NCI-H2081 treated with DMSO at 0.1 percent for 48 hours (cell line): ENCODE data around the gene PTN.
"Not testable (repeated sequence)": the region's sequence is repeated elsewhere in the genome, so short reads cannot be mapped to it uniquely, and the experiment has no call there.

Source experiments
- DNase-seq: peaks from one replicate; lab custom pipeline; 2025; lab: John Stamatoyannopoulos, UW

Gene PTN

GRCh38 chr7:137268001-137268865 is 75.3 kb downstream of the PTN start:
- not testable (repeated sequence) for DNase-seq

- DNase-seq: no peak
Observed at GRCh38 chr7:137266764-137267163, 76.8 kb downstream of the PTN start.

GRCh38 chr7:137265480-137265879 is 78.1 kb downstream of the PTN start:
- DNase-seq: not testable (repeated sequence)

- no peak for DNase-seq
Observed at GRCh38 chr7:137262599-137262998, 80.9 kb downstream of the PTN start.

- DNase-seq: no peak
Observed at GRCh38 chr7:137258552-137258951, 85.0 kb downstream of the PTN start.

- no peak for DNase-seq
Observed at GRCh38 chr7:137254766-137255165, 88.8 kb downstream of the PTN start.

- DNase-seq: no peak
Observed at GRCh38 chr7:137245890-137246289, 97.6 kb downstream of the PTN start.

GRCh38 chr7:137245186-137245585 is 98.3 kb downstream of the PTN start:
- no peak for DNase-seq

GRCh38 chr7:137243741-137244140 is 99.8 kb downstream of the PTN start:
- no peak for DNase-seq

GRCh38 chr7:137242616-137243015 is 100.9 kb downstream of the PTN start:
- no peak for DNase-seq

- DNase-seq: no peak
Observed at GRCh38 chr7:137241655-137242360, 101.7 kb downstream of the PTN start.

- DNase-seq: not testable (repeated sequence)
Observed at GRCh38 chr7:137239186-137239585, 104.3 kb downstream of the PTN start.

- DNase-seq: no peak
Observed at GRCh38 chr7:137235434-137235833, 108.1 kb downstream of the PTN start.

- DNase-seq: no peak
Observed at GRCh38 chr7:137231167-137231566, 112.4 kb downstream of the PTN start.

- DNase-seq: no peak
Observed at GRCh38 chr7:137221467-137221866, 122.1 kb downstream of the PTN start.

- no peak for DNase-seq
Observed at GRCh38 chr7:137213744-137214143, 129.8 kb downstream of the PTN start.

GRCh38 chr7:137209151-137209817 is 134.2 kb downstream of the PTN start:
- DNase-seq: no peak

GRCh38 chr7:137206770-137207169 is 136.8 kb downstream of the PTN start:
- DNase-seq: no peak

GRCh38 chr7:137204246-137204645 is 139.3 kb downstream of the PTN start:
- no peak for DNase-seq

GRCh38 chr7:137203351-137203750 is 140.2 kb downstream of the PTN start:
- no peak for DNase-seq

- no peak for DNase-seq
Observed at GRCh38 chr7:137196648-137197047, 146.9 kb downstream of the PTN start.

GRCh38 chr7:137195996-137196395 is 147.5 kb downstream of the PTN start:
- DNase-seq: no peak

GRCh38 chr7:137181619-137182018 is 161.9 kb downstream of the PTN start:
- DNase-seq: not testable (repeated sequence)
